ENCODE results near the gene PDE4A.

The PDE4A gene

GRCh38 chr19:10420444-10421239 is at the start of gene PDE4A:
PDE4A (plus strand) TSS chr19:10420538; CDS start chr19:10420765, 227 bp downstream.
- ATAC-seq = no peak
- TF ChIP-seq SNAI2 (CRISPR knock-in tag; IDR thresholded peaks at IDR 0.05) (no peak), CSDC2 (CRISPR knock-in tag; IDR thresholded peaks at IDR 0.05) (no peak), RARB (CRISPR knock-in tag; IDR thresholded peaks at IDR 0.05) (no peak), ARNTL (CRISPR knock-in tag; IDR thresholded peaks at IDR 0.05; ENCODE audit: borderline replicate concordance, low read depth) (no peak), ZNF8 (CRISPR knock-in tag; IDR thresholded peaks at IDR 0.05) (no peak), ZFP3 (CRISPR knock-in tag; IDR thresholded peaks at IDR 0.05) (no peak), ZC3H10 (CRISPR knock-in tag; IDR thresholded peaks at IDR 0.05) (no peak), OSR1 (CRISPR knock-in tag; IDR thresholded peaks at IDR 0.05) (no peak), TCF4 (CRISPR knock-in tag; IDR thresholded peaks at IDR 0.05; ENCODE audit: borderline replicate concordance) (no peak), GLIS3 (CRISPR knock-in tag; IDR thresholded peaks at IDR 0.05) (no peak), ZNF70 (CRISPR knock-in tag; IDR thresholded peaks at IDR 0.05) (no peak), TOX (CRISPR knock-in tag; IDR thresholded peaks at IDR 0.05; ENCODE audit: borderline replicate concordance) (no peak), PATZ1 (CRISPR knock-in tag; IDR thresholded peaks at IDR 0.05; ENCODE audit: borderline replicate concordance) (no peak)
- TF ChIP-seq, protein P1, sequence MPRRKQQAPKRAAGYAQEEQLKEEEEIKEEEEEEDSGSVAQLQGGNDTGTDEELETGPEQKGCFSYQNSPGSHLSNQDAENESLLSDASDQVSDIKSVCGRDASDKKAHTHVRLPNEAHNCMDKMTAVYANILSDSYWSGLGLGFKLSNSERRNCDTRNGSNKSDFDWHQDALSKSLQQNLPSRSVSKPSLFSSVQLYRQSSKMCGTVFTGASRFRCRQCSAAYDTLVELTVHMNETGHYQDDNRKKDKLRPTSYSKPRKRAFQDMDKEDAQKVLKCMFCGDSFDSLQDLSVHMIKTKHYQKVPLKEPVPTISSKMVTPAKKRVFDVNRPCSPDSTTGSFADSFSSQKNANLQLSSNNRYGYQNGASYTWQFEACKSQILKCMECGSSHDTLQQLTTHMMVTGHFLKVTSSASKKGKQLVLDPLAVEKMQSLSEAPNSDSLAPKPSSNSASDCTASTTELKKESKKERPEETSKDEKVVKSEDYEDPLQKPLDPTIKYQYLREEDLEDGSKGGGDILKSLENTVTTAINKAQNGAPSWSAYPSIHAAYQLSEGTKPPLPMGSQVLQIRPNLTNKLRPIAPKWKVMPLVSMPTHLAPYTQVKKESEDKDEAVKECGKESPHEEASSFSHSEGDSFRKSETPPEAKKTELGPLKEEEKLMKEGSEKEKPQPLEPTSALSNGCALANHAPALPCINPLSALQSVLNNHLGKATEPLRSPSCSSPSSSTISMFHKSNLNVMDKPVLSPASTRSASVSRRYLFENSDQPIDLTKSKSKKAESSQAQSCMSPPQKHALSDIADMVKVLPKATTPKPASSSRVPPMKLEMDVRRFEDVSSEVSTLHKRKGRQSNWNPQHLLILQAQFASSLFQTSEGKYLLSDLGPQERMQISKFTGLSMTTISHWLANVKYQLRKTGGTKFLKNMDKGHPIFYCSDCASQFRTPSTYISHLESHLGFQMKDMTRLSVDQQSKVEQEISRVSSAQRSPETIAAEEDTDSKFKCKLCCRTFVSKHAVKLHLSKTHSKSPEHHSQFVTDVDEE (CRISPR knock-in tag; IDR thresholded peaks at IDR 0.05) = no peak

DNA sequence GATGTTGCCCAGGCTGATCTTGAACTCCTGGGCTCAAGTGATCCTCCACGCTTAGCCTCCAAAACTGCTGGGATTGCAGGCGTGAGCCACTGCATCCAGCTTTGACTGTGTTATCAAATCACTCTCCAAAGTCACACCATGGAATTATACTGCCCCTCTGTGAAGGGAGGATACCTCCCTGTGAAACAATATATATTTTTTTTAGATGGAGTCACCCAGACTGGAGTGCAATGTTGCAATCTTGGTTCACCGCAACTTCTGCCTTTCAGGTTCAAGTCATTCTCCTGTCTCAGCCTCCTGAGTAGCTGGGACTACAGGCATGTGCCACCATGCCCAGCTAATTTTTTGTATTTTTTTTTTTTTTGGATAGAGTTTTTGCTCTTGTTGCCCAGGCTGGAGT is 47.6 kb upstream of the PDE4A start:
- no peak for TF ChIP-seq PPARA (CRISPR knock-in tag; IDR thresholded peaks at IDR 0.05; ENCODE audit: borderline replicate concordance)
- TF ChIP-seq RARB (CRISPR knock-in tag; IDR thresholded peaks at IDR 0.05) = no peak
- no peak for TF ChIP-seq PATZ1 (CRISPR knock-in tag; IDR thresholded peaks at IDR 0.05; ENCODE audit: borderline replicate concordance)
- no peak for TF ChIP-seq ZNF70 (CRISPR knock-in tag; IDR thresholded peaks at IDR 0.05)
- no peak for TF ChIP-seq BACH2 (CRISPR knock-in tag; IDR thresholded peaks at IDR 0.05; ENCODE audit: borderline replicate concordance)
- no peak for TF ChIP-seq CSRNP3 (CRISPR knock-in tag; IDR thresholded peaks at IDR 0.05)
- TF ChIP-seq ISL1 (CRISPR knock-in tag; IDR thresholded peaks at IDR 0.05) = no peak
- no peak for TF ChIP-seq GLIS3 (CRISPR knock-in tag; IDR thresholded peaks at IDR 0.05)
- no peak for TF ChIP-seq TOX (CRISPR knock-in tag; IDR thresholded peaks at IDR 0.05; ENCODE audit: borderline replicate concordance)
- no peak for TF ChIP-seq ZNF8 (CRISPR knock-in tag; IDR thresholded peaks at IDR 0.05)
- no peak for TF ChIP-seq ZC3H10 (CRISPR knock-in tag; IDR thresholded peaks at IDR 0.05)
- TF ChIP-seq CSDC2 (CRISPR knock-in tag; IDR thresholded peaks at IDR 0.05) = no peak
- no peak for TF ChIP-seq ZFP3 (CRISPR knock-in tag; IDR thresholded peaks at IDR 0.05)
- no peak for TF ChIP-seq SNAI2 (CRISPR knock-in tag; IDR thresholded peaks at IDR 0.05)
- TF ChIP-seq ESRRG (CRISPR knock-in tag; IDR thresholded peaks at IDR 0.05) = no peak
- TF ChIP-seq TCF4 (CRISPR knock-in tag; IDR thresholded peaks at IDR 0.05; ENCODE audit: borderline replicate concordance) = no peak
- no peak for TF ChIP-seq ZNF565 (CRISPR knock-in tag; conservative IDR thresholded peaks at IDR 0.05; ENCODE audit: low read depth)
- TF ChIP-seq OSR1 (CRISPR knock-in tag; IDR thresholded peaks at IDR 0.05) = no peak
- TF ChIP-seq, protein P2, sequence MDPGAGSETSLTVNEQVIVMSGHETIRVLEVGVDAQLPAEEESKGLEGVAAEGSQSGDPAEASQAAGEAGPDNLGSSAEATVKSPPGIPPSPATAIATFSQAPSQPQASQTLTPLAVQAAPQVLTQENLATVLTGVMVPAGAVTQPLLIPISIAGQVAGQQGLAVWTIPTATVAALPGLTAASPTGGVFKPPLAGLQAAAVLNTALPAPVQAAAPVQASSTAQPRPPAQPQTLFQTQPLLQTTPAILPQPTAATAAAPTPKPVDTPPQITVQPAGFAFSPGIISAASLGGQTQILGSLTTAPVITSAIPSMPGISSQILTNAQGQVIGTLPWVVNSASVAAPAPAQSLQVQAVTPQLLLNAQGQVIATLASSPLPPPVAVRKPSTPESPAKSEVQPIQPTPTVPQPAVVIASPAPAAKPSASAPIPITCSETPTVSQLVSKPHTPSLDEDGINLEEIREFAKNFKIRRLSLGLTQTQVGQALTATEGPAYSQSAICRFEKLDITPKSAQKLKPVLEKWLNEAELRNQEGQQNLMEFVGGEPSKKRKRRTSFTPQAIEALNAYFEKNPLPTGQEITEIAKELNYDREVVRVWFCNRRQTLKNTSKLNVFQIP (CRISPR knock-in tag; IDR thresholded peaks at IDR 0.05; ENCODE audit: borderline replicate concordance, low read depth) = no peak
- ATAC-seq = no peak
